Astrocyte of the cerebellum (primary cell): ENCODE measurements around the gene TENM3.

Source experiments
- DNase-seq: peaks from one replicate; pipeline ENCODE4 v3.0.0-alpha.2; 2011; ENCODE audit warnings: low read depth
- H3K4me3 ChIP-seq: 2 replicates; pipeline ENCODE4 v1.5.1; 2011; ENCODE audit warnings: mild to moderate bottlenecking, low read depth, low read length, moderate library complexity
- CTCF ChIP-seq: IDR thresholded peaks from 2 replicates; pipeline ENCODE4 v1.5.1; 2012; ENCODE audit warnings: low read length, low read depth, moderate library complexity, mild to moderate bottlenecking; ENCODE audit errors: missing control alignments
- in situ Hi-C: cut with HindIII; loops from 2 replicates; pipeline ENCODE4 v1.10.0; 2017; ENCODE audit warnings: low sequenced_read_pairs

TENM3 gene

DNA sequence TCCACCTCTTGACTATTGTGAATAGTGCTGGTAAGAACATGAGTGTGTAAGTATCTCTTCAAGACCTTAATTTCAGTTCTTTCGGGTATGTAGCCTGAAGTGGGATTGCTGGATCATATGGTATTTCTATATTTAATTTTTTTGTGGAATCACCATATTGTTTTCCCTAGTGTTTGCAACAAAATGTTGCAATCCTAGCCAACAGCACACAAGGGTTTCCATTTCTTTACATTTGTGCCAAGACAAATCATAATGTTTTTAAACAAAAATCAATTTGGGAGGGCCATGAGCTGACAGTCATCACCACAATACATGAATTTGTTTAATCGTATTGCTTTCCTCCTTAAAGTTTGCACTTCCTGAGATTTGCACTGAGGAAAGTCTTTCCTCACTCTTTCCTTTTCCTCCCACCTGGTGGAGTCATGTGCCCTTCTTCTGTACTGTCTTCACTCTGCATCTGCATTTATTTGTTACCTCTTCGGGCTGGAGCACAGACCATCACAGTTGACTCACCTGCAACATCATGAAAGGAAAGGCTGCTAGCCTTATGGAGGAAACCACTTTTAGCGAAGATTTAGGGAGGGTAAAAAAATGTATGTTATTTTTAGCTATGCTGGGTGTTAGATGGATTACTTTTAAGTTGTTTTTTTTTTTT, 404.6 kb downstream of the TENM3 start:
- H3K4me3 ChIP-seq = no peak overlapping the region
- no peak for TF ChIP-seq CTCF
- DNase-seq = no peak
- in situ Hi-C loops = no loop called here

DNA sequence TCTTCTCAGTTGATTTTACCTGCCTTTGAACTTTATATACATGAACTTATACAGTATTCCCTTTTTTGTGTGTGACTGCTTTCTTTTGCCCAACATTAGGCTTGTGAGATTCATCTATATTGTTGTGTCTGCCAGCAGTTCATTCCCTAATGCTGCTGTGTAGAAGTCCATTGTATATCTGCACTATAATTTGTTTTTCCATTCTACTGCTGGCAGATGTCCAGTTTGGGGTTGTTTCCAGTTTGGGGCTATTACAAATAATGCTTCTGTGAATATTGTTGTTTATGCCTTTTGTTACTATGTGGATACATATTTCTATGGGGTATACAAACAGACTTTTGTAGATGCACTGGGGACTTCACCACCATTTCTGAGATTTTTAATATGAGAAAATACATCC, 405.6 kb downstream of the TENM3 start:
- no peak for DNase-seq
- in situ Hi-C loops = no loop called here
- TF ChIP-seq CTCF = no peak
- H3K4me3 ChIP-seq = no peak overlapping the region

DNA sequence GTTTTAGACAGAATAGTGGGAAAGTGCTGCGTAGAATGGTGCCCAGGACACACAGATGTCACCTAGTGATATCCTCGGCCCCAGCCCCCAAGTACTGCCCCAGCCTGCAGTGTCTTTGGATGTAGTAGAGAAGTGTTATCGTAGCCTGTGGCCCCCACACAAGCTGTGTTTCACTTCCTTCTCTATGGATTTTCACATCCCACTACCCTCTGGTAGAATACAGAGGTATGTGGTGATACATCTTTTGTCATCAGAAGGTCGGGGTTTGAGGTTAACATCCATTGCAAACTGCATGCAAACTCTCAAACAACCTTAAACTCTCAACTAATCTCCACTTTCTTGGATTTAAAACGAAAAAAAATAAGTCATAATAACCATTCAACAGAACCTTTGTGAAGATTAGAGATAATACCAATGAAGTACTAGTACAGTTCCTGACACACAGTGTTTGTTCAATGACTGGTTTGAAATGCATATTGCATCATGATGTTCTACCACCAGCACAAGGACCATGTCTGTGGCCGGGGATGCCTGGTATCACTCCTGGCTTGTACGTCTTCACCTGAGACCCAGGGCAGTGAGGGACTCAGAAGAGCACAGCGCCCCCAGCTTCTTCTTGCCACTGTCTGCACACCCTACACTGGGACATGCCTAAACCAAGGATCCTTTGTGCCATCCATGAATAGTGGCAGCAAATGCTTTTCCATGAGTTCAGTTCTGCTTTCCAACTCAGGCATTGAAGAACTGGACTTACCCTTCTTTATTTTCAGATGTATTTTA, 406.7 kb downstream of the TENM3 start:
- in situ Hi-C loops = no loop called here
- no peak for DNase-seq
- H3K4me3 ChIP-seq = no peak overlapping the region
- no peak for TF ChIP-seq CTCF

DNA sequence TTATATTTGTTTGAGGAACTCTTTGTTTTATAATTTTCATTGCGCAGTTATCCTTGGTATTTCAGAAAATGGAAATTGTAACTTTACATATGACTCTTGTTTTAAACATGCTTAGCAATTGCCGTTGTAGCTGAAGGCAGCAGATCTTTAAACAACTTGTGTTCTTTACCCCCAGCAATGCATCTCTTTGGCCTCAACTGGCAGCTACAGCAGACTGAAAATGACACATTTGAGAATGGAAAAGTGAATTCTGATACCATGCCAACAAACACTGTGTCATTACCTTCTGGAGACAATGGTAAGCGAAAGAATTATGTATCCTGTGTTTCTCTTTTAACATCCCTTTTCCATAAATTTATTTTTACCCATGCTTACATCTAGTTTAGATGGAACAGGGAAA, 410.4 kb downstream of the TENM3 start:
- no peak for DNase-seq
- H3K4me3 ChIP-seq = no peak overlapping the region
- no peak for TF ChIP-seq CTCF
- in situ Hi-C loops = no loop called here

- no peak overlapping the region for H3K4me3 ChIP-seq
- in situ Hi-C loops = no loop called here
- no peak for TF ChIP-seq CTCF
- no peak for DNase-seq
Observed at GRCh38 chr4:182655340-182655739, 412.1 kb downstream of the TENM3 start.

GRCh38 chr4:182662551-182662950, 419.3 kb downstream of the TENM3 start:
- in situ Hi-C loops = no loop called here
- no peak for DNase-seq
- TF ChIP-seq CTCF = no peak
- no peak overlapping the region for H3K4me3 ChIP-seq
